Mammary epithelial cell (primary cell): ENCODE data around the gene NPAS1.

ENCODE experiments used
- CTCF ChIP-seq, 2 donors: IDR thresholded peaks in 1 of 2; conservative IDR thresholded peaks in 1 of 2; 2 replicates each; pipeline ENCODE4 v1.5.1; 2011 to 2012; ENCODE audit warnings: inconsistent platforms in 2 of 2, low read length in 2 of 2, mild to moderate bottlenecking in 2 of 2, control low read depth in 1 of 2, low read depth in 1 of 2; ENCODE audit not compliant: insufficient read depth in 1 of 2; ENCODE audit errors: extremely low read depth in 1 of 2
- EZH2 ChIP-seq: IDR thresholded peaks from 2 replicates; pipeline ENCODE4 v1.6.1; 2012; ENCODE audit warnings: low read length, inconsistent platforms, borderline replicate concordance

- no peak for TF ChIP-seq CTCF (conservative IDR thresholded peaks at IDR 0.05 in 1 of 2, IDR thresholded peaks at IDR 0.05 in 1 of 2; ENCODE audit: extremely low read depth in 1 of 2, insufficient read depth in 1 of 2, low read depth in 1 of 2, low read length in 2 of 2)
- no peak for TF ChIP-seq EZH2
These were observed 38.9 kb upstream of the NPAS1 start for GRCh38 chr19:46980761-46981160.
